Stomach (tissue), 4 donors: Measurements from ENCODE around the gene PHOX2A.

ENCODE experiments used
- CTCF ChIP-seq, 7 experiments: fragments of 450-650 bp in 4 of 7; fragments of 200-600 bp in 3 of 7; sonication (generic) in 3 of 7; IDR thresholded peaks; one replicate each; pipeline ENCODE4 v1.5.1; 2016 to 2019; ENCODE audit warnings: antibody characterized with exemption in 7 of 7, control low read depth in 2 of 7, mild to moderate bottlenecking in 1 of 7
- POLR2A ChIP-seq, 4 donors: fragments of 450-650 bp; IDR thresholded peaks; one replicate each; pipeline ENCODE4 v1.6.1; 2016; ENCODE audit warnings: antibody characterized with exemption in 4 of 4, control low read depth in 2 of 4, mild to moderate bottlenecking in 1 of 4, moderate library complexity in 1 of 4

- no peak for TF ChIP-seq POLR2A (IDR thresholded peaks at IDR 0.05)
- TF ChIP-seq CTCF (IDR thresholded peaks at IDR 0.05), result no peak
These were observed 13.8 kb downstream of the PHOX2A start for GRCh38 chr11:72229925-72230763.
